ENCODE measurements around the gene SLC12A8. TPM values are rescaled to one million over a fixed set of nuclear protein-coding genes. Genes with fewer than 3 reads are reported as not detected.

SLC12A8 gene
- polyA plus RNA-seq, 1 of the 3 experiments (the other 2 are of a cell fraction) = 7.5 TPM

- ChIA-PET POLR2A (no interaction called here), CTCF (no interaction called here)
- Histone ChIP-seq H3K36me3 (replicated peaks in 1 of 2; ENCODE audit: control insufficient read depth in 1 of 2, insufficient read depth in 2 of 2, low read length in 1 of 2) (peaks cover 7 to 49% of the 10 kb centered on the region in 2 experiments), H3K27me3 (ENCODE audit: insufficient read depth) (no peaks in the 10 kb centered on the region), H3K9me3 (peaks cover 8% of the 10 kb centered on the region; the same call in 1 of the 2 replicates), H3F3A (replicated peaks; ENCODE audit: insufficient read depth) (peaks cover 4% of the 10 kb centered on the region), H3K4me1 (ENCODE audit: control insufficient read depth in 1 of 2, insufficient read depth in 2 of 2, low read depth in 1 of 2, low read length in 1 of 2) (no peaks in the 10 kb centered on the region; a peak in 1 of 4 replicates), H3K4me2 (no peak overlapping the region), H3K4me3 (ENCODE audit: low read depth in 2 of 2, low read length in 1 of 2) (no peak overlapping the region), H3K27ac (ENCODE audit: low read depth in 2 of 2, low read length in 1 of 2) (no peak overlapping the region), H3K9me2 (no peaks in the 10 kb centered on the region), H4K20me1 (ENCODE audit: insufficient read depth) (no peaks in the 10 kb centered on the region), H3K9ac (no peak overlapping the region), H2AFZ (ENCODE audit: low read depth) (no peak overlapping the region), H3K79me2 (ENCODE audit: insufficient read depth) (peaks cover 10% of the 10 kb centered on the region; the same call in 1 of the 2 replicates)
- TF ChIP-seq TCF12 (IDR thresholded peaks at IDR 0.05) = no peak
- no peak for TF ChIP-seq ELF1 (IDR thresholded peaks at IDR 0.05)
- no peak for TF ChIP-seq POLR2AphosphoS5 (IDR thresholded peaks at IDR 0.05; ENCODE audit: low read depth, low read length)
- no peak for TF ChIP-seq IRF3 (IDR thresholded peaks at IDR 0.05; ENCODE audit: low read depth, low read length)
- TF ChIP-seq MXI1 (IDR thresholded peaks at IDR 0.05; ENCODE audit: low read depth, low read length) = no peak
- no peak for TF ChIP-seq SIN3A (IDR thresholded peaks at IDR 0.05; ENCODE audit: borderline replicate concordance, low read depth, low read length)
- TF ChIP-seq FOXJ3 (CRISPR knock-in tag; IDR thresholded peaks at IDR 0.05) = no peak
- TF ChIP-seq USF1 (IDR thresholded peaks at IDR 0.05; ENCODE audit: borderline replicate concordance, low read depth) = no peak
- TF ChIP-seq RAD21 (IDR thresholded peaks at IDR 0.05; ENCODE audit: low read length) = no peak
- no peak for TF ChIP-seq NRF1 (IDR thresholded peaks at IDR 0.05; ENCODE audit: low read depth, low read length)
- TF ChIP-seq TEAD4 (IDR thresholded peaks at IDR 0.05; ENCODE audit: borderline replicate concordance, insufficient read depth) = no peak
- DNase-seq = no peak
- WGBS (ENCODE audit: low lambda C conversion rate) = 100% methylated on average over 1 of the region's 1 CpG
Measured at GRCh38 chr3:125261031-125261430, 48.5 kb upstream of the SLC12A8 start.

GRCh38 chr3:125260158-125260557 lies 47.6 kb upstream of the SLC12A8 start:
- Histone ChIP-seq H3K4me3 (ENCODE audit: low read depth in 2 of 2, low read length in 1 of 2) (no peak overlapping the region), H3K79me2 (ENCODE audit: insufficient read depth) (0 out of 2 replicates have a peak, but pooled peaks cover under 1% of the 10 kb centered on the region), H2AFZ (ENCODE audit: low read depth) (no peak overlapping the region), H3F3A (replicated peaks; ENCODE audit: insufficient read depth) (no peaks in the 10 kb centered on the region), H3K9ac (no peak overlapping the region), H3K36me3 (replicated peaks in 1 of 2; ENCODE audit: control insufficient read depth in 1 of 2, insufficient read depth in 2 of 2, low read length in 1 of 2) (peaks cover 7 to 50% of the 10 kb centered on the region in 2 experiments), H3K9me2 (no peaks in the 10 kb centered on the region), H3K9me3 (peaks cover 8% of the 10 kb centered on the region; the same call in 1 of the 2 replicates), H3K4me2 (no peak overlapping the region), H4K20me1 (ENCODE audit: insufficient read depth) (no peaks in the 10 kb centered on the region), H3K27me3 (ENCODE audit: insufficient read depth) (no peaks in the 10 kb centered on the region), H3K4me1 (ENCODE audit: control insufficient read depth in 1 of 2, insufficient read depth in 2 of 2, low read depth in 1 of 2, low read length in 1 of 2) (no peaks in the 10 kb centered on the region; a peak in 1 of 4 replicates), H3K27ac (ENCODE audit: low read depth in 2 of 2, low read length in 1 of 2) (no peak overlapping the region)
- POLR2A ChIA-PET = no interaction called here
- CTCF ChIA-PET = no interaction called here
- TF ChIP-seq RFX5 (IDR thresholded peaks at IDR 0.05; ENCODE audit: low read length) = no peak
- WGBS (ENCODE audit: low lambda C conversion rate) = 95% methylated on average over 2 of the region's 2 CpGs
- no peak for DNase-seq

All from SK-N-SH (cell line).